PC-9 (cell line): ENCODE results near the gene UBE2D1. TPM values are rescaled to one million over a fixed set of nuclear protein-coding genes. Genes with fewer than 3 reads are reported as not detected.

ENCODE experiments used
- BruUV-seq: library from RNA; stranded (reverse); fragments of 400-500 nt; replicated peaks from 2 replicates; lab custom pipeline; 2021; lab: Mats Ljungman, UMichigan
- CTCF ChIA-PET: fragments of 300-600 bp; sonication (Branson Sonifier 250); formaldehyde crosslinking; loops from one replicate; lab custom pipeline; 2022; ENCODE audit warnings: antibody characterized with exemption; lab: Charles Lee
- POLR2A ChIA-PET: fragments of 300-600 bp; sonication (Branson Sonifier 250); formaldehyde crosslinking; loops from one replicate; lab custom pipeline; 2022; ENCODE audit warnings: antibody characterized with exemption; ENCODE audit not compliant: unreplicated experiment; lab: Charles Lee
- DNase-seq, 2 experiments: peaks; one replicate each; pipeline versions ENCODE4 v3.0.0 to v3.0.0-alpha.2; 2015 to 2022; ENCODE audit warnings: mixed read lengths in 1 of 2
- H2AFZ ChIP-seq: fragments of 200-600 bp; sonication (generic); 2 replicates; pipeline ENCODE4 v1.8.1; 2017; ENCODE audit warnings: antibody characterized with exemption
- H3F3A ChIP-seq: fragments of 200-600 bp; sonication (generic); 2 replicates; pipeline ENCODE4 v1.8.1; 2017; ENCODE audit warnings: antibody characterized with exemption, mild to moderate bottlenecking, low read depth; ENCODE audit not compliant: insufficient read depth
- H3K27ac ChIP-seq: fragments of 200-600 bp; sonication (generic); 2 replicates; pipeline ENCODE4 v1.6.1; 2016; ENCODE audit warnings: mixed run types
- H3K27me3 ChIP-seq: fragments of 200-600 bp; sonication (generic); 2 replicates; pipeline ENCODE4 v1.6.1; 2016; ENCODE audit warnings: low read depth, mixed run types; ENCODE audit not compliant: insufficient read depth
- H3K36me3 ChIP-seq: fragments of 200-600 bp; sonication (generic); 2 replicates; pipeline ENCODE4 v1.6.1; 2016; ENCODE audit warnings: low read depth, mixed run types
- H3K4me1 ChIP-seq: fragments of 200-600 bp; sonication (generic); replicated peaks from 2 replicates; pipeline ENCODE4 v1.6.1; 2016; ENCODE audit warnings: mixed run types; ENCODE audit not compliant: insufficient read depth
- H3K4me2 ChIP-seq: fragments of 200-600 bp; sonication (generic); 2 replicates; pipeline ENCODE4 v1.6.1; 2017; ENCODE audit warnings: mixed run types
- H3K4me3 ChIP-seq: fragments of 200-600 bp; sonication (generic); 2 replicates; pipeline ENCODE4 v1.6.1; 2016; ENCODE audit warnings: mixed run types
- H3K79me2 ChIP-seq: fragments of 200-600 bp; sonication (generic); 2 replicates; pipeline ENCODE4 v1.6.1; 2017; ENCODE audit warnings: low read depth, mixed run types
- H3K9me2 ChIP-seq: fragments of 200-600 bp; sonication (generic); 2 replicates; pipeline ENCODE4 v1.8.1; 2017; ENCODE audit warnings: mild to moderate bottlenecking; ENCODE audit not compliant: insufficient read depth
- H3K9me3 ChIP-seq: fragments of 200-600 bp; sonication (generic); 2 replicates; pipeline ENCODE4 v1.8.1; 2016; ENCODE audit warnings: low read depth; ENCODE audit not compliant: insufficient read depth
- H4K20me1 ChIP-seq: fragments of 200-600 bp; sonication (generic); 2 replicates; pipeline ENCODE4 v1.8.1; 2017; ENCODE audit not compliant: insufficient read depth
- EZH2 ChIP-seq: fragments of 200-600 bp; sonication (generic); IDR thresholded peaks from 2 replicates; pipeline ENCODE4 v1.8.0; 2017; ENCODE audit warnings: antibody characterized with exemption, low read depth
- intact Hi-C: fragments of 100-400 bp; cut with micrococcal nuclease; formaldehyde crosslinking; loops from one replicate; pipeline ENCODE4 v1.10.0; 2022; ENCODE audit not compliant: unreplicated experiment
- total RNA-seq: library from RNA; stranded (reverse); gene quantifications from 2 replicates; pipeline ENCODE4 v1.2.3, GENCODE V29; 2021
- TF ChIP-seq, protein P1 (sequence below): fragments of 200-600 bp; sonication (generic); conservative IDR thresholded peaks from 2 replicates; pipeline ENCODE4 v1.6.1; 2017; ENCODE audit warnings: mixed run types, antibody characterized with exemption, mild to moderate bottlenecking, moderate library complexity

The UBE2D1 gene
- total RNA-seq, 1 experiment from 2014 or later = 24.0 TPM

- no peaks in the 10 kb centered on the region for H3K9me3 ChIP-seq
- CTCF ChIA-PET = interaction anchor here (0.7 kb wide), 1 partner anchor 435 kb away, joined by 9 read pairs; no protein-coding TSS in a partner anchor
Measured at GRCh38 chr10:58394471-58394870, 59.7 kb downstream of the UBE2D1 start.

GRCh38 chr10:58396057-58396456, 61.3 kb downstream of the UBE2D1 start:
- H3K9me3 ChIP-seq = no peaks in the 10 kb centered on the region

More at GRCh38 chr10:58394471-58394870, 59.7 kb downstream of the UBE2D1 start:
- H3K36me3 ChIP-seq = peaks cover 59% of the 10 kb centered on the region
- peaks cover 15% of the 10 kb centered on the region; the same call in 1 of the 2 replicates for H3K79me2 ChIP-seq
- DNase-seq = no peak
- H3K4me2 ChIP-seq = no peak overlapping the region
- H3K4me3 ChIP-seq = no peak overlapping the region
- H3K4me1 ChIP-seq = no peaks in the 10 kb centered on the region
- no peaks in the 10 kb centered on the region for H3K27me3 ChIP-seq
- H4K20me1 ChIP-seq = peaks cover 27% of the 10 kb centered on the region
- H2AFZ ChIP-seq = no peak overlapping the region
- H3K9me2 ChIP-seq = no peaks in the 10 kb centered on the region
- TF ChIP-seq, protein P1, sequence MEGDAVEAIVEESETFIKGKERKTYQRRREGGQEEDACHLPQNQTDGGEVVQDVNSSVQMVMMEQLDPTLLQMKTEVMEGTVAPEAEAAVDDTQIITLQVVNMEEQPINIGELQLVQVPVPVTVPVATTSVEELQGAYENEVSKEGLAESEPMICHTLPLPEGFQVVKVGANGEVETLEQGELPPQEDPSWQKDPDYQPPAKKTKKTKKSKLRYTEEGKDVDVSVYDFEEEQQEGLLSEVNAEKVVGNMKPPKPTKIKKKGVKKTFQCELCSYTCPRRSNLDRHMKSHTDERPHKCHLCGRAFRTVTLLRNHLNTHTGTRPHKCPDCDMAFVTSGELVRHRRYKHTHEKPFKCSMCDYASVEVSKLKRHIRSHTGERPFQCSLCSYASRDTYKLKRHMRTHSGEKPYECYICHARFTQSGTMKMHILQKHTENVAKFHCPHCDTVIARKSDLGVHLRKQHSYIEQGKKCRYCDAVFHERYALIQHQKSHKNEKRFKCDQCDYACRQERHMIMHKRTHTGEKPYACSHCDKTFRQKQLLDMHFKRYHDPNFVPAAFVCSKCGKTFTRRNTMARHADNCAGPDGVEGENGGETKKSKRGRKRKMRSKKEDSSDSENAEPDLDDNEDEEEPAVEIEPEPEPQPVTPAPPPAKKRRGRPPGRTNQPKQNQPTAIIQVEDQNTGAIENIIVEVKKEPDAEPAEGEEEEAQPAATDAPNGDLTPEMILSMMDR = no peak
- TF ChIP-seq EZH2 = no peak
- no TSS peak for BruUV-seq
- intact Hi-C loops = no loop called here
- no peaks in the 10 kb centered on the region; the same call in 1 of the 2 replicates for H3F3A ChIP-seq
- no peak overlapping the region for H3K27ac ChIP-seq
- POLR2A ChIA-PET = no interaction called here

GRCh38 chr10:58397830-58398229, 63.0 kb downstream of the UBE2D1 start:
- CTCF ChIA-PET = no interaction called here
- BruUV-seq = no TSS peak

More at GRCh38 chr10:58396057-58396456, 61.3 kb downstream of the UBE2D1 start:
- H3K4me3 ChIP-seq = no peak overlapping the region
- no peak overlapping the region for H2AFZ ChIP-seq
- DNase-seq = no peak
- no peaks in the 10 kb centered on the region for H3K27me3 ChIP-seq
- ChIA-PET CTCF (interaction anchor here (0.5 kb wide), 1 partner anchor 42 kb away, joined by 21 read pairs; no protein-coding TSS in a partner anchor), POLR2A (no interaction called here)
- H3K36me3 ChIP-seq = peaks cover 45% of the 10 kb centered on the region
- 0 out of 2 replicates have a peak, but pooled peaks cover 8% of the 10 kb centered on the region for H3K79me2 ChIP-seq
- H3K4me2 ChIP-seq = no peak overlapping the region
- no peaks in the 10 kb centered on the region for H3K9me2 ChIP-seq
- BruUV-seq = no TSS peak
- H3F3A ChIP-seq = no peaks in the 10 kb centered on the region; the same call in 1 of the 2 replicates
- H3K27ac ChIP-seq = no peak overlapping the region
- intact Hi-C loops = no loop called here
- H3K4me1 ChIP-seq = no peaks in the 10 kb centered on the region
- no peak for TF ChIP-seq EZH2
- TF ChIP-seq, protein P1 = no peak
- H4K20me1 ChIP-seq = peaks cover 19% of the 10 kb centered on the region; the same call in 1 of the 2 replicates

More at GRCh38 chr10:58397830-58398229, 63.0 kb downstream of the UBE2D1 start:
- Histone ChIP-seq H3K36me3 (peaks cover 31% of the 10 kb centered on the region), H2AFZ (no peak overlapping the region), H3K9me2 (no peaks in the 10 kb centered on the region; the same call in 1 of the 2 replicates), H3F3A (no peaks in the 10 kb centered on the region; the same call in 1 of the 2 replicates), H3K4me3 (no peak overlapping the region), H3K4me2 (no peak overlapping the region), H3K79me2 (no peaks in the 10 kb centered on the region), H3K27me3 (no peaks in the 10 kb centered on the region), H4K20me1 (peaks cover 1% of the 10 kb centered on the region; the same call in 1 of the 2 replicates), H3K4me1 (no peaks in the 10 kb centered on the region), H3K27ac (no peak overlapping the region), H3K9me3 (no peaks in the 10 kb centered on the region)
- POLR2A ChIA-PET = no interaction called here
- DNase-seq = no peak
- TF ChIP-seq EZH2 = no peak
- TF ChIP-seq, protein P1 = no peak
- intact Hi-C loops = no loop called here
